ENCODE data around the gene SLC7A11.

SLC7A11 gene

DNA sequence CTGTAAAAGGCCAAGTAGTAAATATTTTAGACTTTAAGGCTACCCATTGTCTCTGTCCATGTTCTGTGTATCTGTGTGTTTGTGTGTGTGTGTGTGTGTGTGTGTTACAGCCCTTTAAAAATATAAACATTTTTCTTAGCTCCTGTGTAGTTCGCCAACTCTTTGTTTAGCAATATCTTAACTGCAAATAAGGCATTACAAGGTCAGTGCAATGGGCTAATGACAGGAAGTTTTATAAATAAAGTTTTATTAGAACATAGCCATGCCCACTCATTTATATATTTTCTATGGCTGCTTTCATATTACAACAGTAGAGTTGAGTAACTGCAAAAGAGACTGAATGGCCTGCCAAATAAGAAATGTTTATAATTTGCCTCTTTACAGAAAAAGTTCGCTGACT lies 5.9 kb upstream of the SLC7A11 start:
- TF ChIP-seq, protein P1, sequence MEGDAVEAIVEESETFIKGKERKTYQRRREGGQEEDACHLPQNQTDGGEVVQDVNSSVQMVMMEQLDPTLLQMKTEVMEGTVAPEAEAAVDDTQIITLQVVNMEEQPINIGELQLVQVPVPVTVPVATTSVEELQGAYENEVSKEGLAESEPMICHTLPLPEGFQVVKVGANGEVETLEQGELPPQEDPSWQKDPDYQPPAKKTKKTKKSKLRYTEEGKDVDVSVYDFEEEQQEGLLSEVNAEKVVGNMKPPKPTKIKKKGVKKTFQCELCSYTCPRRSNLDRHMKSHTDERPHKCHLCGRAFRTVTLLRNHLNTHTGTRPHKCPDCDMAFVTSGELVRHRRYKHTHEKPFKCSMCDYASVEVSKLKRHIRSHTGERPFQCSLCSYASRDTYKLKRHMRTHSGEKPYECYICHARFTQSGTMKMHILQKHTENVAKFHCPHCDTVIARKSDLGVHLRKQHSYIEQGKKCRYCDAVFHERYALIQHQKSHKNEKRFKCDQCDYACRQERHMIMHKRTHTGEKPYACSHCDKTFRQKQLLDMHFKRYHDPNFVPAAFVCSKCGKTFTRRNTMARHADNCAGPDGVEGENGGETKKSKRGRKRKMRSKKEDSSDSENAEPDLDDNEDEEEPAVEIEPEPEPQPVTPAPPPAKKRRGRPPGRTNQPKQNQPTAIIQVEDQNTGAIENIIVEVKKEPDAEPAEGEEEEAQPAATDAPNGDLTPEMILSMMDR (conservative IDR thresholded peaks at IDR 0.05; ENCODE audit: low read depth, low read length), result no peak
- no peak for DNase-seq (ENCODE audit: low read depth)
- no peak overlapping the region for H3K4me3 ChIP-seq (ENCODE audit: low read depth, low read length)

DNA sequence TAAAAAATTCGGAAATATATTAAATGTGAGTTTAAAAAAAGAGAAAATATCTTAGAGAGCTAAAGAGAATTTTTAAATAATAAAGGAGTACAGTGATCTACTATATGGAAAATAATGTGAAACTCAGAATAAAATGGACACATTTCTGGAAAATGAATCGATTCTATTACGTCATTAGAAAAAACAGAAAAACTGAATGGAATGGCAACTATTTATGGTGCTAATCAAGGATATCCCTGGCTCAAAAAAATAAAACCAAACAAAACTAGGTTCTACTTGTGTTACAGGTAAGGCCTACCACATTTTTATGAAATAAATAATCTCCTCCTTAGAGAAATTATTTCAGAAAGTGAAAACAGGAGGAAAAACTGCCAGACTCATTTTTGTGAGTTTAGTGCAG lies 5.5 kb upstream of the SLC7A11 start:
- DNase-seq (ENCODE audit: low read depth), result no peak
- TF ChIP-seq, protein P1 (conservative IDR thresholded peaks at IDR 0.05; ENCODE audit: low read depth, low read length), result no peak
- no peak overlapping the region for H3K4me3 ChIP-seq (ENCODE audit: low read depth, low read length)

DNA sequence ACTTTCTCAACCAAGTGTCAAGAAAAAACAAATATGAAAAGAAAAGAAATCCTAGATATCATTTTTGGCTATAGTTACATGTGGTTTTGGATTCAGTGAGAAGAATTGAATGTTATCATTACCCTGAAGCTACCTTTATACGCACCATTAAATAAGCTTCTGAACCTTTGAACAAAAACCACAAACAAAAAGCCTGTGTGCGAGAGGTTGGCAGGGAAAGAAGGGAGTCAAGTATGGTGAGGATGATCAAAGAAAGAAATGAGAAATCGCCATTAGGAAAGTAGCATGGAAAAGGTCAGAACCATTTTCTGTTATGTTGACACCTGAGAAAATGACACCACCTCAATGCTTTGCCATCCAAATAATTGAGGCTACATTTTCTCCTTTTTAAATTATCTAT lies 1.2 kb upstream of the SLC7A11 start:
- DNase-seq (ENCODE audit: low read depth), result no peak
- H3K4me3 ChIP-seq (ENCODE audit: low read depth, low read length), result no peak overlapping the region
- TF ChIP-seq, protein P1 (conservative IDR thresholded peaks at IDR 0.05; ENCODE audit: low read depth, low read length), result no peak

DNA sequence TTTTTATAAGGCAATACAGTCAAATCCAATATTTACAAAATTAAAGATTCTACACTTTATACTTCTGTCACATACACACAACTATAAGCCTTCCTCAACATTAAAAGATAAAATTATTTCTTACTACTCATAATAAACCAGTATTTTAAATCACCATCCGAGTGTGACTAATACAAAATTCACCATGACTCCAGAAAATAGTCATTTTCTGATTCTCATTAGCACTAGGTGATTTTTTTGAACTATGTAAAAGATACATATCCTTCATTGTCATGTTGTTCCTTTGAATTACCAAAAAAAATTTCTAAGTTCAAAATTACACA lies 646 bp upstream of the SLC7A11 start:
- TF ChIP-seq, protein P1 (conservative IDR thresholded peaks at IDR 0.05; ENCODE audit: low read depth, low read length), result no peak
- H3K4me3 ChIP-seq (ENCODE audit: low read depth, low read length), result peak overlapping the region; percentile 48
- DNase-seq (ENCODE audit: low read depth), result no peak

DNA sequence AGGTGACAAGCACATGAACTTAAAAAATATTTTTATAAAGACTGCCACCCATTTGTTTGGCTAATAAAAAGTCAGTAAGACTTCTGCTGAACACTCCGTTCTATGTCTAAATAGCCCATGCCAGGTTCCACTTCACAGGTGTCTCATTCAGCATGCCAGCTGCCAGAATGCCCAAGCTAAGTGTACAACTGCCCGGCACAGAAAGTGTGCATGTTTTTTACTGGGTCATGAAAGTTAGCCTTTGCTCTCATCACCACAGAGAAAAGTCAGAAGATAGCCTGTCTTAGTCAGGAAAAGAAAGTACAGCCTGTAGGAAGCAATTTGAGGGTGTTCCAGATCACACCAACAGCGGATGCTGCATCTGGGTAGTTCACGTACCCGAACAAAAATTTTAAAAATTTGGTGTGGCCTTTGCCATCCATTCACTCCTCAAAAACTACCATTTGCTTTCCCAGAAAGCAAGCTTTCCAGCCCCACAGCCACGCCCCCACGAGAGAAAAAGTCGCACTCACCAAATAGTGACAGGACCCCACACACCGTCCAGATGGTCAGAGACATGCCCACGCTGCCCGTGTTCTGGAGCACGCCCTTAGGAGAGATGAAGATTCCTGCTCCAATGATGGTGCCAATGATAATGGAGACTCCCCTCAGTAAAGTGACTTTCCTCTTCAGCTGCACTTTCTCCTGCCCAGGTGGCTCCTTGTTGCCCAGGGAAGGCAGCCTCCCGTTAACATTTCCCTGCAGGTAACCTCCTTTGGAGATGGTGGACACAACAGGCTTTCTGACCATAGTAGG lies 671 bp downstream of the SLC7A11 start:
- peak; percentile 46 for DNase-seq (ENCODE audit: low read depth)
- H3K4me3 ChIP-seq (ENCODE audit: low read depth, low read length), result peak overlapping the region; percentile 69
- TF ChIP-seq, protein P1 (conservative IDR thresholded peaks at IDR 0.05; ENCODE audit: low read depth, low read length), result no peak

DNA sequence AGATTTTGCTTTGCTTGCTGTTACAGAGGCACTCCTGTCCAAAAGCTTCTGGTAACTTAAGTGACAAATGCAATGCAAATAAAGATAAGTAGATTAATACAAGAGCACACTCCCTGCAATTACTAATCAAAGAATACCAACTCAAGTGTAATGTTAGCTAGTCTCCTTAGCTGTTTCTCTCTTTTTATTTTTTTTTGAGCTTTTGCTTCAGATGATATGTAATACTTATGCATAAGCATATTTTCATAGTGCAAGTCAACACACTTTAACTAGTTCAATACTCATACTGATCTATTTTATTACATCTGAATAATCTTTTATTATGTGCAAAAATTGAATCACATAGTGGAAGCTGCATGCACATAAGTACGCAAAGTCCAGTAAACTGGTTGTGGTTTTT lies 2.7 kb downstream of the SLC7A11 start:
- no peak for DNase-seq (ENCODE audit: low read depth)
- TF ChIP-seq, protein P1 (conservative IDR thresholded peaks at IDR 0.05; ENCODE audit: low read depth, low read length), result no peak
- peak overlapping the region; percentile 69 for H3K4me3 ChIP-seq (ENCODE audit: low read depth, low read length)
